ENCODE measurements around the gene PTPN13.

Gene PTPN13, protein sequence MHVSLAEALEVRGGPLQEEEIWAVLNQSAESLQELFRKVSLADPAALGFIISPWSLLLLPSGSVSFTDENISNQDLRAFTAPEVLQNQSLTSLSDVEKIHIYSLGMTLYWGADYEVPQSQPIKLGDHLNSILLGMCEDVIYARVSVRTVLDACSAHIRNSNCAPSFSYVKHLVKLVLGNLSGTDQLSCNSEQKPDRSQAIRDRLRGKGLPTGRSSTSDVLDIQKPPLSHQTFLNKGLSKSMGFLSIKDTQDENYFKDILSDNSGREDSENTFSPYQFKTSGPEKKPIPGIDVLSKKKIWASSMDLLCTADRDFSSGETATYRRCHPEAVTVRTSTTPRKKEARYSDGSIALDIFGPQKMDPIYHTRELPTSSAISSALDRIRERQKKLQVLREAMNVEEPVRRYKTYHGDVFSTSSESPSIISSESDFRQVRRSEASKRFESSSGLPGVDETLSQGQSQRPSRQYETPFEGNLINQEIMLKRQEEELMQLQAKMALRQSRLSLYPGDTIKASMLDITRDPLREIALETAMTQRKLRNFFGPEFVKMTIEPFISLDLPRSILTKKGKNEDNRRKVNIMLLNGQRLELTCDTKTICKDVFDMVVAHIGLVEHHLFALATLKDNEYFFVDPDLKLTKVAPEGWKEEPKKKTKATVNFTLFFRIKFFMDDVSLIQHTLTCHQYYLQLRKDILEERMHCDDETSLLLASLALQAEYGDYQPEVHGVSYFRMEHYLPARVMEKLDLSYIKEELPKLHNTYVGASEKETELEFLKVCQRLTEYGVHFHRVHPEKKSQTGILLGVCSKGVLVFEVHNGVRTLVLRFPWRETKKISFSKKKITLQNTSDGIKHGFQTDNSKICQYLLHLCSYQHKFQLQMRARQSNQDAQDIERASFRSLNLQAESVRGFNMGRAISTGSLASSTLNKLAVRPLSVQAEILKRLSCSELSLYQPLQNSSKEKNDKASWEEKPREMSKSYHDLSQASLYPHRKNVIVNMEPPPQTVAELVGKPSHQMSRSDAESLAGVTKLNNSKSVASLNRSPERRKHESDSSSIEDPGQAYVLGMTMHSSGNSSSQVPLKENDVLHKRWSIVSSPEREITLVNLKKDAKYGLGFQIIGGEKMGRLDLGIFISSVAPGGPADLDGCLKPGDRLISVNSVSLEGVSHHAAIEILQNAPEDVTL (N-terminal part only)

DNA sequence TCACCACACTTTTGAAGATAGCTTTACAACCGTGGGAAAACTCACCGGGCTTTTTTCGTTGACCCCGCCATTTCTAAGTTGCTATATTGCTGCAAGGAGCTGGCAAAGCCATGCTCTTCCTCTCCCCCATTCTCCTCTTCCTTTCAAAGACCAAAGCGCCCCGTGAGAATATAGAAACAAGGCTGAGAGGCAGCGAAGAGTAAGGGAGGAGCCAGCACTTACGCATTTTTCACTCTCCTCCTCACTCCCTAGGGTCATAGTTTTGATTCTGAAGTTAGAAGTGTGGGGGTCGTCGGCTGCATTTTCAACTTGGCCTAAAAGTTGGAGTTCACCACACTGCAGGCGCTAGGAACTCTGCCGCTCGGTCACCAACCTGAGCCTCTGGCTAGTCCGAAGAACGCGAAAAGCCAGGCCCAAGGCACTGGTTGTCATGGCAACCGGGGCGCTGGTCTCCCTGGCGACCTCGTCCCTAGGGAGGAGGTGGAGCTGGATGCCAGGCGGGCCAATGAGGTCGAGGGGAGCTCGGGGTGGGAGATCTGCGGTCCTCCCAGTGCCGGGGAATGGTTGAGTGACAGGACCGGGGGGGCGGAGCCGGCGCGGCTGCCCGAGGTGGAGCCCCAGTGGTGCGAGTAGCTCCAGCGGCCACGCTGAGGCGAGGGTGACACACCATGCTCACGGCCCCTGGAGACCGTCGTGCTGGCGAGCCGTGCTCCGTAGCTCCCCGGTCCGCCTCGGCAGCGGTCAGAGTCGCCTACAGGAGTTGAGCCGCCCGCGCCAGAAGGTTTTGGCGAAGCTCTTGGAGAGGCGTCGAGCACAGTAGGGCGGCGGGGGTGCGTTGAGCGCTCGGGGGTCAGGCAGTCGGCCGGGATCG lies at the start of gene PTPN13:
Gene PTPN13 (plus strand): TSS at position 628 of the 871 bp plus-strand sequence. CDS start 40,942 bp downstream, outside the sequence.
- peak; percentile 52 for DNase-seq

DNA sequence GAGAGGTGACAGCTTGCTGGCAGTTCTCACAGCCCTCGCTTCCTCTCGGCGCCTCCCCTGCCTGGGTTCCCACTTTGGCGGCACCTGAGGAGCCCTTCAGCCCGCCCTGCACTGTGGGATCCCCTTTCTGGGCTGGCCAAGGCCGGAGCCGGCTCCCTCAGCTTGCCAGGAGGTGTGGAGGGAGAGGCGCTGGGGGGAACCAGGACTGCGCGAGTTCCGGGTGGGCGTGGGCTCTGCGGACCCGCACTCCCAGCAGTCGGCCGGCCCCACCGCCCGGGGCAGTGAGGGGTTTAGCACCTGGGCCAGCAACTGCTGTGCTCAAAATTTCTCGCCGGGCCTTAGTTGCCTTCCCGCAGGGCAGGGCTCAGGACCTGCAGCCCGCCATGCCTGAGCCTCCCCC lies 47.0 kb upstream of the PTPN13 start:
- DNase-seq: no peak

DNA sequence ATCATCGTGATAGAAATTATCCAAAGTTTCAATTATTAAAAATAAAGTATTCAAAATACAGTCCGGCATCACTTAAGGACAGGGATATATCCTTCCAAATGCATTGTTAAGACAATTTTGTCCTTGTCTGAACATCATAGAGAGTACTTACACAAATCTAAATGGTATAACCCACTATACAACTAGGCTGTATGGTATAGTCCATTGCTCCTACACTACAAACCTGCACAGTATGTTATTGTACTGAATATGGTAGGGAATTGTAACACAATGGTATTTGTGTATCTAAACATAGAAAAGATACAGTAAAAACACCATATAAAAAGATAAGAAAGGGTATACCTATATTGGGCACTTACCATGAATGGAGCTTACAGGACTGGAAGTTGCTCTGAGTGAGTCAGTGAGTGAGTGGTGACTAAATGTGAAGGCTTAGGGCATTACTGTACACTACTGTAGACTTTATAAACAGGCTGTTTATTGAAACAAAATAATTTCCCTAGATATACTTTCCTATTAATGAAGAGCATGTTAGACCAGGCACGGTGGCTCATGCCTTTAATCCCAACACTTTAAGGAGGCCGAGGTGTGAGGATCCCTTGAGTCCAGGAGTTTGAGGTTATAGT lies 44.8 kb upstream of the PTPN13 start:
- no peak for DNase-seq

DNA sequence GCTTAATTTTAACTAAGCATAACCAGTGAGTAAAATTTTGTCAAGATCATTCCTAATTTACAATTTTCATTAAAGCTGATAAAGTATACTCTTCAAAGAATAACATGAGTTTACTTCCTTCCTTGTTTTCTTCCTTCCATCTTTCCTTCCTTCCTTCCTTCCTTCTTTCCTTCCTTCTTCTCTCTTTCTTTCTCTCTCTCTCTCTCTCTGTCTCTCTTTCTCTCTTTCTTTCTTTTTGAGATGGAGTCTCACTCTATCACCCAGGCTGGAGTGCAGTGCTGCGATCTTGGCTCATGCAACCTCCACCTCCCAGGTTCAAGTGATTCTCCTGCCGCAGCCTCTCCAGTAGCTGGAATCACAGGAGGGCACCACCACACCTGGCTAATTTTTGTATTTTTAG lies 42.7 kb upstream of the PTPN13 start:
- DNase-seq: no peak

DNA sequence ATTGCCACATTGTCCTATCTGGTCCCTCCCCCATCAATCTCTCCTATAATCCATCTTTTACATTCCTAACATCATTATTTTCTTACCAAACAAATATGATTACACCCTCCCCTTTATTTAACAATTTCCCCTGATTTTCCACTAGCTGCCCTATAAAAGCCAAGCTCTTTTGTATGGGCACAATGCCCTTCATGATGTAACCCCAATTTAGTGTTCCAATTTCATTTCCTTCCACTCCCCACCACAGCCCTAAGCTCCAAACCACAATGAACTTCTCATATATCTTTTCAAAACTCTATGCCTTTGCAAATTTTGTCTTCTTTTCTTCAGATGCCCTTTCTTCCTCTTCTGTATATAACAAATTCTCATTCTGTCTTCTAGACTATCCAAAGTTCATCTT lies 39.5 kb upstream of the PTPN13 start:
- DNase-seq: no peak

DNA sequence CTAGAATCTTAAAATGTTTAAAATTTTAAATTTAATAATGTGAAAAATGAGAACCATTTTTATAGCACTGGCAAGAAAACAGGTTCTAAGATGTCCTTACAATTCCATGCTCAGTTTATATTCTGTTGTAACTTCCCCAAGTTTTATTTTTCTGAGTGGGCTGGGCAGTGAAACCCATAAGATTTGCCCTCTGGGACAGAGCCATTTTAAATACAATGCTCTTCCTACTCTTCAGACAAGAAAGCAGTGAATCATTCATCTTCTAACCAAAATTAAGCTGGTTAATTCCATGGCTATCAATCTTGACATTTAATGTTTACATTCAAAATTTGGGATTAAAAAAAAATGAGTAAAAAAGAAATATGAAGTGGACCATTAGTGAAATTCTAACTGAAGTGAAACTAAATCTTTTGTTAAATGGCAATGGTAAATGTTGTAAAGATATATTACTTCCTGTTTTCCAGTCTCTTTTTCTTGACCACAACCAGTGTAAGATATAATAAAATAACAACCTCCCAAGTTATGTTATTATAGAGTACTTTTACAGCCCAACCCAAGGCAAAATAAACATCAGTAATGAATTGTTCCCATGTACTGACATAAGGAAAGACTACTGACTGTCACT lies 37.2 kb upstream of the PTPN13 start:
- no peak for DNase-seq

DNA sequence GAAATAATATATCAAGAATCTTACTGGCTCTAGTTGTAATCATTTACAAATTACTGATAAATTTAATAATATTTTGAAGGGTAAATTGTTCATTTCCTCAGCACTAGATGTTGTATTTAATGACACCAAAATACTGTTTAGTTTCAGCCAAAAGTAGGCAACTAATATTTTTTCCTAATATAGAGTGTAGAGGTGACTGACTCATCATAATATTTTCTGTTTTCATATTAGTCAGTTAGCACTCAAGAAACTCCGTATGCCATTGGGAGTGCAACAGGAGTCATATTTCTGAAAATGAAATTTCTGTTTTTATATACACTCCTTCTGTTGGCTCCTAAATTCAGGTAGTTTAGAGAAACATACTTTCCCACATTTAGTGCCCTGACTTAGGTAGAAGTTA lies 36.6 kb upstream of the PTPN13 start:
- DNase-seq: no peak

DNA sequence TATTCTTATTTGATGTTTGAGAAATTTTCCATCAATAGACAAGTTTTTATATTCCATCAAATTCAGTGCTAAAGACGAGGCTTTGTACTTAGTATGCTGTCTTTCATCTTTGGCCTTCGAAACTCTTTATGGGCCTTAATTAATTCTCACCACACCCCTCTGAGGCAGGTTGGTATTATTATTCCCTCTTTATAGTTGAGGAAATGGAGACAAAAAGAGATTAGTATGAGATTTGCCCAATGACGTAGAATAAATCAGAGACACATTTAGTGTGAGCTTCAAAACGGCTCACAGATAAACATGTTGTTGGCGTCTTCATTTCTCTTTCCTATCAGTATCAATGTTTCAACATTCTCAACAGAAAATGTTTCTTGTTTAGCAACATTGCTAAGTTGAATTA lies 35.9 kb upstream of the PTPN13 start:
- no peak for DNase-seq

DNA sequence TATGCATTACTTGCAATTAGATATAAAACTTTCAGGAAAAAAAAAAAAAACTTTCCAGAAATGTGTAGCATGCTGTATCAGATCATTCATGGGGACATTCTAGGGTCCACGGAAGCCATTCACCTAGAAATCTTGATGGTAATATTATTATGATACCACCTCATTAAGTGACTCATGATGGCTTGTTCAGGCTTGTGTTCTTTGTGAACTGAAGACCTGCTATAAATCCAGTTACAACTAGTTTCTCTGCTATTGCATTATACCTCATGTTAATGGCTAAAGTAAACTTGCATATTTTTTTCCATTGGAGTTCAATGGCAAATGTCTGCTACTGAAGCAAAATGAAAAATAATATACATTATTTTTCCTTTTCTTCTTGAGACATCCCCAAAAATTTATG lies 35.3 kb upstream of the PTPN13 start:
- DNase-seq: no peak

DNA sequence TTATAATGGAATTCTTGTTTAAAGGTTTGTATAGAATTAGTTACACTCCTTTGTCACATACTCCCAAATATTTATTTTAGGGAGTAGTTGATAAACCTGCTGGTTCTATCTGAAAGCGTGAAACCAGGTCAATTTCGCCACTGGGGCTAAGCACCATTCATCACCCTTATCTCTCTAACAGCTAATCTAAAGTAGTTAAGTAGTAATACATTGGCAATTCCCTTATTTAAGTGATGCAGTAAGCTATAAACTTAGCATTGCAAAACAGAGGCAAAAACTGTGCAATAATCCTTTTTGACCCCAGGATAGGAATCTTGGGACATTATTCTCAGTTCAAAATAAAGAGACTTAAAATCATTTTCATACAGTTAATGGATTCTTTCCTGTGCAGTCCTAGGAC lies 33.7 kb upstream of the PTPN13 start:
- DNase-seq: no peak

DNA sequence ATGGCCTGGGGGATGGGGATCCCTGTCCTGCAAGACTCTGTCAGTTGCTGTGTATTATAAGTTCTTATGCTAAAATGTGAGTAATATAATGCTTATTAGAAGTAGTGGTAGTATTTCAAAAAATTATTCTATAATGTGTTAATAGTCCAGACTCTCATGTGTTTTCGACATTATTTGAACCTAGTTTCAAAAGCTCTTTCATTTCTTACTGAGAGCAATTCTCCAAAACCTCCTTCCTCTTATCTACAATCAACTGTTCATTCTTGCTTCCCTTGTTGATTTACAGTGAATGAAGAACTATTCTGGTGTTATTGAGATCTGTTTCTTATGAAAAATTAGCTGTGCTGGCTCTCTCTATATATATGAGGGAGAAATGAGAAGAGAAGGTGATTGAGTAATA lies 32.9 kb upstream of the PTPN13 start:
- no peak for DNase-seq

DNA sequence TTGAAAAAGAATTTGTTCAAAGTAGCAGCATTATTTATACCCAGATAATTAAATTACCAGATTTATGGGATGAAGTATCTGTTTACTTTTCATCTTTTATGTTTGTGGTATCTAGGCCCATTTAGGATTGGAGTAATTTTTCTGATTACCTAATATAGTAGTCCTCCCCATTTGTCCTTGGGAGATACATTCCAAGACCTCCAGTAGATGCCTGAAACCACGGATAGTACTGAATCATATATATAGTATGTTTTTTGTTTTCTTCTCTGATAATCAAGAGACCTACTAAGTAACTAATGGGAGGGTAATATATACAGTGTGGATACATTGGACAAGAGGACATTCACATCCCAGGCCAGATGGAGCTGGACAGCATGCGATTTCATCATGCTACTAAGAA lies 30.7 kb upstream of the PTPN13 start:
- DNase-seq: no peak

DNA sequence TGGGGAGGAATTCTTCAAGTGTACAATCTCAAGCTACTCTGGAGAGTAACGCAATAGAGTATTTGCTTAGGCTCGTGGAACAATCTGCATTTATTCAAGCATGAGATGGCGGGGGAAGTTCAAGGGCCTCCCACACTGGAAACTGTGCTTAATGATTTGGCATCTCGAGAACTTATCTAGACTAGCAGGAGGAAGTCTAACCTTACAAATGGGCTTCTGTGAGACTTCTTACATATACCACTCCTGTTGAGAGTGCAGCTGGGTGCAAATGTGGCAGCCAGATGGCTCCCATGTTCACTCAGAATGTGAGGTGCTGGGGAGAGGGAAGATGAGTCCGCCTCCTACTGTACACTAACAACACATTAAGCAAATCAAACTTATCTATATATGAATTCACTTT lies 29.3 kb upstream of the PTPN13 start:
- no peak for DNase-seq

DNA sequence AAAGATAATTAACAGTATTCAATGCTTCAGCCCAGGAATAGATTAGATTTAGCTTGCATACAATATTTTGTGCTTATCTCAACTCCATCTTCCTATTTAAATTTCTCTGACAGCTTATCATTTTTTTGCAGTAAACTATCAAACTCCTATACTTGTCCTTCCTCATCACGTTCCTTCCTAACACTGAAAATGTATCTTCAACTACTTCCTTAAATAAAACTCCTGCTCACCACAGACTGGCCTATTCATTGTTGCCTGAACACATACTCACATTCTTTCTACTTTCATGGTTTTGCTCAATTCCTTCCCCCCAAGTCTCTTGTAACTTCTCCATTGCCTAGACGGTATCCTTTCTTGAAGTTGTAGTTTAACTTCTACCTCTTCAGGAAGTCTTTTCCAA lies 28.5 kb upstream of the PTPN13 start:
- peak; percentile 27 for DNase-seq

DNA sequence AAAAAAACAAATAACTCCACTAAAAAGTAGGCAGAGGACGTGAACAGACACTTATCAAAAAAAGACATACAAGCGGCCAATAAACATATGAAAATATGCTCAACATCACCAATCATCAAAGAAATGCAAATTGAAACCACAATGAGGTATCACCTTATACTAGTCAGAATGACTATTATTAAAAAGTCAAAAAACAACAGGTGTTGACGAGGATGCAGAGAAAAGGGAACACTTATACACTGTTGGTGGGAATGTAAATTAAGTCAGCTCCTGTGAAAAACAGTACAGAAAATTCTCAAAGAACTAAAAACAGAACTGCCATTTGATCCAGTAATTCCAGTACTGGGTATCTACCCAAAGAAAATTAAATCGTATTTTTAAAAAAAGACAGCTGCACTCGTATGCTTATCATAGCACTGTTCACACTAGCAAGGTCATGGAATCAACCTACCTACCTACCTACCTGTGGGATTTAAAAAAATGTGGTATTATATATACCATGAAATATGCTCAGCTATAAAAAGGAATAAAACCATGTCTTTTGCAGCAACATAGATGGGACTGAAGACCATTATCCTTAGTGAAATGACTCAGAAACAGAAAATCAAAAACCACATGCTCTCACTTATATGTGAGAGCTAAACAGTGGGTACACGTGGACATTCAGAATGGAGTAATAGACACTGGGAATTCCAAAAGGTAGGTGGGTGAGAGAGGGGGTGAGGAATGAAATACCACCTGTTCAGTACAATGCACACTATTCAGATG lies 24.8 kb upstream of the PTPN13 start:
- DNase-seq: no peak

DNA sequence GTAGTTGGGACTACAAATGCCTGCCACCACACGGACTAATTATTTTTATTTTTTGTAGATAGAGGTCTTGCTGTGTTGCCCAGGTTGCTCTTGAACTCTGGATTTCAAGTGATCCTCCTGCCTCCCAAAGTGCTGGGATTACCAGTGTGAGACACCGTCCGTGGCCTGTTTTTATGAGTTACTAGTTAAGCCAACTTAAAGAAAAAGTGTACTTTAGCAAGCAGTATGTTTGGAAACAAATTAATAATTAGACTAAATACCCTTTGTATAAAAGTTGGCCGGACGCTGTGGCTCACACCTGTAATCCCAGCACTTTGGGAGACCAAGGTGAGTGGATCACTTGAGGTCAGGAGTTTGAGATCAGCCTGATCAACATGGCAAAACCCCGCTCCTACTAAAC lies 14.2 kb upstream of the PTPN13 start:
- no peak for DNase-seq

DNA sequence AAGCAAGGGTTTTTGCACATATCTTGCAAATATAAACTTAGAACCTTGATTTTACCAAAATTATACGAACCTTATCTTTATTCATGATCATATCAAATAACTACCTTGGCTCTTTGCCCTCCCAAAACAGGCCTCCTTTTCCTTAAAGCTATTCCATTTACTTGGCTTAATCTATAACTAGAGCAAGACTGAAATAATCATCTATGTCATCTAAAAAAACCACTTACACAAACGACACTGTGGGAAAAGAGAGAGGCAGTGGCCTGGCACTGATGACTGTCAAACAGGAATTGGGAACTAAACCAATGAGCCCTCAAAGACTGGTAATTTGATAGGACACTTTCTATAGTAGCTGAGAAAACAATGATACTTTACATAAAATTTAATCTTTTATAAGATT lies 11.7 kb upstream of the PTPN13 start:
- DNase-seq: no peak

DNA sequence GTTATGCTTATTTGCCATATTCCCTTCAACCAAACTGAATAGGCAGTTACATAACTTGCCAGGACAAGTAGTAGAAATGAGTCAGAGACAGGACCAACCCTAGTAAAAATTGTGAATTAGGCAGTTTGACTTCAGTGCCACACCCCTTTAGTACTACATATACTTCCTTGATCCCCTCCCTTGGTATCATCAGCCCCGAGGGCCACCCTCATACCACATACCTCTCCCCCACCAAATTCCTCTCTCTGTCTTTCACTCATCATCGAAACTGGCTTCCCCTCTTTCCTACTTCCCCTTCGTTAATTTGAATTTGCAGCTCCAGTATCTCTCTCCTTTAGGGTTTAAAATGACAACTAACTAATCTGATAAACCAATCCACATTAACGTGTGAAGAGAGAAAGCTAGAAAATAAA lies 7.9 kb upstream of the PTPN13 start:
- peak; percentile 71 for DNase-seq

DNA sequence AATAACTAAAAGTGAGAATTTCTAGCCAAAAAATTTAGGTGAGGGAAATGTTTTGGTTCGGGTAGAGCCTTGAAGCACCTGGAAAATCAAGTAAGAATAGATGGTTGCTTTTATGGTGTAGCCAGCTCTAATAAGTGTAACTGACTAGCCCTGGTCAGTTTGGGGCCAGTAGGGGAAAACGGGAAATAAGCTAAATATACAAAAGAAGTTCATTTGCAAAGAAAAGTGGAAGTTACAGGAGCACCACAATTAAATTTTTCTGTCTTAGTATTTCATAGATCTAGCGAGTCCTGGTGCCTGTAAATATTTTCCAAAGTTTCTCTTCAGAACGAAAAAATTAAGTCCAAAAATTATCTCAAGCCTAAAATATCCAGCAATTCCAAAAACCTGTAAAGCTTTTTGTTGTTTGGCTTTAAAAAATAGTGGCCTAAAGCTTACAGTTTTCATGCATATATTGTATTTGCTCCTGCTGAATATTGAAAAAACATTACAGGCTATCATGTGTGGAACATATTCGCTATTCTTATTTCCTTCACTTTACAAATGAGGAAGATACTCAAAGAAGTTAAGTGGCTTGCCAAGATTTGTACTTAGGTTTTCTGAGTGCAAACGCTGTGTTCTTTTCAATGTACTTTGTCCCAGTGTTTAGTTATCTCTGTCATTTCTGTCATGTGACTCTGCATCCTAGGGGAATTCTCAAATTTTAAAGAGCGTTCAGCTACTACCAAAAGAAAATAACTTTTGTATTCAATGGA lies 7.3 kb upstream of the PTPN13 start:
- DNase-seq: no peak
